OCI-LY3 (cell line): ENCODE measurements around the gene INAFM2.

ENCODE experiments used
- CTCF ChIP-seq: fragments of 200-600, 300-600 bp; sonication (generic); IDR thresholded peaks from 2 replicates; pipeline ENCODE4 v1.5.1; 2014; ENCODE audit warnings: antibody characterized with exemption, low read length, low read depth
- EZH2phosphoT487 ChIP-seq: fragments of 200-600 bp; shearing (Covaris generic); IDR thresholded peaks from 2 replicates; pipeline ENCODE4 v1.6.1; 2018; ENCODE audit warnings: antibody characterized with exemption, mixed run types, low read depth

GRCh38 chr15:40366457-40367370 lies 43.2 kb downstream of the INAFM2 start:
- TF ChIP-seq CTCF, result no peak
- no peak for TF ChIP-seq EZH2phosphoT487
